PC-3 (cell line): ENCODE results near the gene TTLL9. TPM values are rescaled to one million over a fixed set of nuclear protein-coding genes. Genes with fewer than 3 reads are reported as not detected.

Experiments
- ATAC-seq: fragments of 200-7000 bp; cut with Tn5 transposase; 2 replicates; pipeline ENCODE4 v1.9.1; 2020; ENCODE audit warnings: mild to moderate bottlenecking, moderate library complexity
- BruUV-seq: library from RNA; stranded (reverse); fragments of 400-500 nt; replicated peaks from 2 replicates; lab custom pipeline; 2021; lab: Mats Ljungman, UMichigan
- CTCF ChIA-PET: fragments of 300-600 bp; sonication (Branson Sonifier 250); formaldehyde crosslinking; loops from one replicate; lab custom pipeline; 2022; ENCODE audit warnings: antibody characterized with exemption; lab: Charles Lee
- POLR2A ChIA-PET: fragments of 300-600 bp; sonication (Branson Sonifier 250); formaldehyde crosslinking; loops from one replicate; lab custom pipeline; 2022; ENCODE audit warnings: antibody characterized with exemption; ENCODE audit not compliant: unreplicated experiment; lab: Charles Lee
- DNase-seq: peaks from one replicate; pipeline ENCODE4 v3.0.0-alpha.2; 2015
- H2AFZ ChIP-seq: fragments of 300-600 bp; sonication (generic); 2 replicates; pipeline ENCODE4 v1.6.0; 2016; ENCODE audit warnings: antibody characterized with exemption, low read length
- H3F3A ChIP-seq: fragments of 300-600 bp; sonication (generic); one replicate; pipeline ENCODE4 v1.6.0; 2017; ENCODE audit warnings: antibody characterized with exemption, low read length, control low read depth, mild to moderate bottlenecking; ENCODE audit not compliant: unreplicated experiment
- H3K27ac ChIP-seq: fragments of 300-600 bp; sonication (generic); 2 replicates; pipeline ENCODE4 v1.5.1; 2016; ENCODE audit warnings: mild to moderate bottlenecking, low read length
- H3K27me3 ChIP-seq: fragments of 300-600 bp; sonication (generic); 2 replicates; pipeline ENCODE4 v1.6.1; 2016; ENCODE audit warnings: low read length, mixed read lengths
- H3K36me3 ChIP-seq: fragments of 300-600 bp; sonication (generic); 2 replicates; pipeline ENCODE4 v1.6.1; 2016; ENCODE audit warnings: low read depth, mixed run types, low read length, mixed read lengths
- H3K4me1 ChIP-seq: fragments of 300-600 bp; sonication (generic); 2 replicates; pipeline ENCODE4 v1.5.1; 2016; ENCODE audit warnings: low read length; ENCODE audit not compliant: insufficient read depth
- H3K4me2 ChIP-seq: fragments of 300-600 bp; sonication (generic); 2 replicates; pipeline ENCODE4 v1.6.0; 2016; ENCODE audit warnings: low read length
- H3K4me3 ChIP-seq: fragments of 300-600 bp; sonication (generic); 2 replicates; pipeline ENCODE4 v1.5.1; 2016; ENCODE audit warnings: mild to moderate bottlenecking, low read length, mixed read lengths
- H3K79me2 ChIP-seq: fragments of 300-600 bp; sonication (generic); 2 replicates; pipeline ENCODE4 v1.6.1; 2017; ENCODE audit warnings: low read length, mixed read lengths
- H3K9ac ChIP-seq: fragments of 300-600 bp; sonication (generic); 2 replicates; pipeline ENCODE4 v1.6.0; 2016; ENCODE audit warnings: mild to moderate bottlenecking, low read length
- H3K9me2 ChIP-seq: fragments of 300-600 bp; sonication (generic); replicated peaks from 2 replicates; pipeline ENCODE4 v1.6.1; 2016; ENCODE audit warnings: mixed run types, low read length, mixed read lengths
- H3K9me3 ChIP-seq: fragments of 300-600 bp; sonication (generic); 2 replicates; pipeline ENCODE4 v1.6.1; 2016; ENCODE audit warnings: low read length, mixed read lengths
- H4K20me1 ChIP-seq: fragments of 300-600 bp; sonication (generic); 2 replicates; pipeline ENCODE4 v1.6.1; 2016; ENCODE audit warnings: low read length, mixed read lengths
- EZH2 ChIP-seq: fragments of 300-600 bp; sonication (generic); IDR thresholded peaks from one replicate; pipeline ENCODE4 v1.6.1; 2017; ENCODE audit warnings: antibody characterized with exemption, mild to moderate bottlenecking, low read length; ENCODE audit not compliant: unreplicated experiment
- EZH2phosphoT487 ChIP-seq: fragments of 300-600 bp; sonication (generic); IDR thresholded peaks from 2 replicates; pipeline ENCODE4 v1.6.1; 2018; ENCODE audit warnings: mild to moderate bottlenecking, antibody characterized with exemption, low read length, borderline replicate concordance
- intact Hi-C: fragments of 100-400 bp; cut with micrococcal nuclease; formaldehyde crosslinking; loops from 2 replicates; pipeline ENCODE4 v1.9.0; 2023
- total RNA-seq: library from RNA; depleted of rRNA; stranded (reverse); fragments of >200 nt; gene quantifications from 2 replicates; pipeline ENCODE4 v1.2.3, GENCODE V29; 2014
- TF ChIP-seq, protein P1 (sequence below): fragments of 300-600 bp; sonication (generic); conservative IDR thresholded peaks from 2 replicates; pipeline ENCODE4 v1.5.1; 2017; ENCODE audit warnings: antibody characterized with exemption, low read depth, mild to moderate bottlenecking, low read length

Gene TTLL9
- total RNA-seq, 1 experiment from 2014 or later = not detected

DNA sequence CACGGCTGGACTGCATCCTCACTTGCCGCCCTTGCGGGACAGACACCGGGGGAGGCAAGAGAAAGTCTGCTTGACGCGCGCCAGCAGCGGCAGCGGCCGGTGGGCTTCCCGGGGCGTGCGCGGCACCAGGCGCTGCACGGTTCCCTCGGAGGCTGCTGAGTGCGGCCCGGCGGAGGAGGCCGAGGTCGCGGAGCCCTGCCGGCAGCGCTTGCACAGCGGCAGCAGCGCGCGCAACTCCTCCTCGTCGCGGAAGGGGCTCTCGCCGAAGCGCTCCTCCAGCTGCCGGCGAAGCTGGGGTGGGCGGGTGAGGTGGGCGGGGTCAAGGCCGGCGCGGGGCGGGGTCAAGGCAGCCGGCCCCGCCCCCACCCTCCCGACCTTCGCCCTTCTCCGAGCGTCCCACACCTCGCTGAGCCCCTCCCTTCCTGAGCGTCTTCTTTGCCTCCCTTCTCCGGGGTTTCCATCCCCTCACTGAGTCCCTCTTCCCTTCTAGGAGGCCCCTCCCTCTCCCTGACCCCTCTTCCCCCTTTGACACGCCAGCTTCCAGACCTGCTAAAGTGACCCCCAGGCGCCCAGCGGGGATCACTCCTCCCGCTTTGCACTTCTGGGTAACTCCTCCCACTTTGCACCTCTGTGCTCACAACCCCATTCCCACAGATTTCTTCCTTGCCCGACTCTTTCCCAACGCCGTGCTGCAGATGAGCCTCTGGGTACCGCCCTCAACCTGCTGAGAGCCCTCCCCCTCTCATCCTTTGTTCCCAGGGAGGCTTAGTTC is 8.9 kb upstream of the TTLL9 start:
- no TSS peak for BruUV-seq
- no peaks in the 10 kb centered on the region for H3K36me3 ChIP-seq
- H3K9ac ChIP-seq = no peak overlapping the region
- ATAC-seq = peak; percentile 75
- no peaks in the 10 kb centered on the region for H3K79me2 ChIP-seq
- no peaks in the 10 kb centered on the region for H3K9me3 ChIP-seq
- peak overlapping the region; percentile 98 for H3K4me2 ChIP-seq
- TF ChIP-seq EZH2 = peak; percentile 29
- TF ChIP-seq, protein P1, sequence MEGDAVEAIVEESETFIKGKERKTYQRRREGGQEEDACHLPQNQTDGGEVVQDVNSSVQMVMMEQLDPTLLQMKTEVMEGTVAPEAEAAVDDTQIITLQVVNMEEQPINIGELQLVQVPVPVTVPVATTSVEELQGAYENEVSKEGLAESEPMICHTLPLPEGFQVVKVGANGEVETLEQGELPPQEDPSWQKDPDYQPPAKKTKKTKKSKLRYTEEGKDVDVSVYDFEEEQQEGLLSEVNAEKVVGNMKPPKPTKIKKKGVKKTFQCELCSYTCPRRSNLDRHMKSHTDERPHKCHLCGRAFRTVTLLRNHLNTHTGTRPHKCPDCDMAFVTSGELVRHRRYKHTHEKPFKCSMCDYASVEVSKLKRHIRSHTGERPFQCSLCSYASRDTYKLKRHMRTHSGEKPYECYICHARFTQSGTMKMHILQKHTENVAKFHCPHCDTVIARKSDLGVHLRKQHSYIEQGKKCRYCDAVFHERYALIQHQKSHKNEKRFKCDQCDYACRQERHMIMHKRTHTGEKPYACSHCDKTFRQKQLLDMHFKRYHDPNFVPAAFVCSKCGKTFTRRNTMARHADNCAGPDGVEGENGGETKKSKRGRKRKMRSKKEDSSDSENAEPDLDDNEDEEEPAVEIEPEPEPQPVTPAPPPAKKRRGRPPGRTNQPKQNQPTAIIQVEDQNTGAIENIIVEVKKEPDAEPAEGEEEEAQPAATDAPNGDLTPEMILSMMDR = no peak
- no peaks in the 10 kb centered on the region; the same call in 1 of the 2 replicates for H3K9me2 ChIP-seq
- H3K4me3 ChIP-seq = peak overlapping the region; percentile 75
- peaks cover 13% of the 10 kb centered on the region for H3K27me3 ChIP-seq
- intact Hi-C loops = no loop called here
- no peaks in the 10 kb centered on the region for H3F3A ChIP-seq
- H2AFZ ChIP-seq = peak overlapping the region; percentile 93
- ChIA-PET POLR2A (no interaction called here), CTCF (no interaction called here)
- no peaks in the 10 kb centered on the region for H4K20me1 ChIP-seq
- peak; percentile 53 for DNase-seq
- H3K4me1 ChIP-seq = peaks cover 6% of the 10 kb centered on the region
- no peak overlapping the region for H3K27ac ChIP-seq

DNA sequence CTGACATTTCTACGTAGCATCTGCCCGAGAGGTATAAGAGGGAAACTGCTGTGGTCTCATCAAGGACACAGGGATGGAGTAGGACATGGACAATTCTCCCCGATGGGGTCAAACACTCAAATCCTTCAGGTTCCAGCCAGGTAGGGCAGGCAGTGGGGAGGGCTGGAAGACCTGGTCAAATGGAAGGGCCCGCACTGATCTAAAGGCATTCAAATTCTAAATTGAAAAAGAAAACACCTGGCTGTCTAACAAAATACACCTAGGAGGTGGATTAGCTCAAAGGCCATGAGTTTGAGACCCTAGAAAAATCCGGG is 8.3 kb upstream of the TTLL9 start:
- Histone ChIP-seq H3K79me2 (no peaks in the 10 kb centered on the region), H3K27ac (no peak overlapping the region), H3K9me2 (no peaks in the 10 kb centered on the region; the same call in 1 of the 2 replicates), H3F3A (no peaks in the 10 kb centered on the region), H3K4me1 (peaks cover 6% of the 10 kb centered on the region), H2AFZ (no peak overlapping the region), H3K4me2 (no peak overlapping the region; the same call in 1 of the 2 replicates), H3K4me3 (no peak overlapping the region), H3K9me3 (no peaks in the 10 kb centered on the region), H3K36me3 (no peaks in the 10 kb centered on the region), H3K27me3 (peaks cover 10% of the 10 kb centered on the region), H4K20me1 (no peaks in the 10 kb centered on the region), H3K9ac (no peak overlapping the region)
- intact Hi-C loops = no loop called here
- no peak for TF ChIP-seq EZH2
- TF ChIP-seq EZH2phosphoT487 = no peak
- TF ChIP-seq, protein P1 = no peak
- no peak for ATAC-seq
- BruUV-seq = no TSS peak
- CTCF ChIA-PET = no interaction called here
- no peak for DNase-seq
- POLR2A ChIA-PET = no interaction called here

DNA sequence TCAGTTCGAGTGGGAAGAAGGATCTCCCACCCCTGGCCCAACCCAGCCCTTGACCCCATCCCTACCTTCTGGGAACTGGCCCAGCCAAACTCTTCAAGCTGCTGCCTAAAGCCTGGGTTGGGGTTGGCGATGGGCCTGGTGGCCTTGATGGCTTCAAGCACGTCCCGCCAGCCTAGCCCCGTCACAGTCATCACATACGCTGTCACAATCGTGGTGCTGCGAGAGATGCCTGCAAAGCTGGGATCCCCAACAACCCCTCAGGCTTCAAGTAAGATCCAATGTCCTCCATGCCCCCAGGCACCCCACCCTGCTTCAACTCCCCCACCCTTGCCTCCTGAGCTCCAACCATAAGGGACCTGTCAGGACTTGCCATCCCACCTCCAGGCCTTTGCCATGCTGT is 7.9 kb upstream of the TTLL9 start:
- no peaks in the 10 kb centered on the region for H3K36me3 ChIP-seq
- H3K27ac ChIP-seq = no peak overlapping the region
- no peak overlapping the region for H3K4me3 ChIP-seq
- H3K4me2 ChIP-seq = no peak overlapping the region
- no TSS peak for BruUV-seq
- H3K9me3 ChIP-seq = no peaks in the 10 kb centered on the region
- ChIA-PET POLR2A (no interaction called here), CTCF (no interaction called here)
- H3K79me2 ChIP-seq = no peaks in the 10 kb centered on the region
- no peak for ATAC-seq
- no peak overlapping the region for H3K9ac ChIP-seq
- H3K9me2 ChIP-seq = no peaks in the 10 kb centered on the region; the same call in 1 of the 2 replicates
- DNase-seq = no peak
- H3K4me1 ChIP-seq = peaks cover 6% of the 10 kb centered on the region
- H3F3A ChIP-seq = no peaks in the 10 kb centered on the region
- H3K27me3 ChIP-seq = peaks cover 10% of the 10 kb centered on the region
- no peak overlapping the region for H2AFZ ChIP-seq
- H4K20me1 ChIP-seq = no peaks in the 10 kb centered on the region
- TF ChIP-seq, protein P1 = no peak
- no peak for TF ChIP-seq EZH2
- intact Hi-C loops = no loop called here
